ACC112 (cell line): ENCODE results near the gene COX6B2.

Experiments
- H2AFZ ChIP-seq: fragments of 200-600 bp; sonication (generic); one replicate; pipeline ENCODE4 v1.6.0; 2017; ENCODE audit warnings: antibody characterized with exemption, low read length; ENCODE audit not compliant: unreplicated experiment
- H3K27ac ChIP-seq: fragments of 200-600 bp; sonication (generic); 2 replicates; pipeline ENCODE4 v1.5.1; 2014; ENCODE audit warnings: low read depth, mild to moderate bottlenecking, antibody characterized with exemption, low read length, moderate library complexity
- H3K27me3 ChIP-seq: fragments of 200-600 bp; sonication (generic); 2 replicates; pipeline ENCODE4 v1.6.1; 2014; ENCODE audit warnings: mild to moderate bottlenecking, antibody characterized with exemption, low read length, moderate library complexity, mixed read lengths; ENCODE audit not compliant: insufficient read depth
- H3K36me3 ChIP-seq: fragments of 200-600 bp; sonication (generic); 2 replicates; pipeline ENCODE4 v1.6.1; 2016; ENCODE audit warnings: mild to moderate bottlenecking, antibody characterized with exemption, low read length, moderate library complexity, mixed read lengths; ENCODE audit not compliant: insufficient read depth
- H3K4me1 ChIP-seq: fragments of 200-600 bp; sonication (generic); one replicate; pipeline ENCODE4 v1.6.1; 2016; ENCODE audit warnings: low read length, mixed read lengths; ENCODE audit not compliant: insufficient read depth, unreplicated experiment, control insufficient read depth
- H3K4me3 ChIP-seq: fragments of 200-600 bp; sonication (generic); 2 replicates; pipeline ENCODE4 v1.5.1; 2014; ENCODE audit warnings: mild to moderate bottlenecking, low read depth, low read length
- H3K79me2 ChIP-seq: fragments of 200-600 bp; sonication (generic); one replicate; pipeline ENCODE4 v1.6.0; 2016; ENCODE audit warnings: low read length; ENCODE audit not compliant: control insufficient read depth, unreplicated experiment, insufficient read depth

The COX6B2 gene

GRCh38 chr19:55389386-55390317 is 35.1 kb upstream of the COX6B2 start:
- Histone ChIP-seq H3K27me3 (no peaks in the 10 kb centered on the region), H3K36me3 (peaks cover 27% of the 10 kb centered on the region; the same call in 1 of the 2 replicates), H3K4me3 (no peak overlapping the region), H3K4me1 (peaks cover 14% of the 10 kb centered on the region), H2AFZ (no peak overlapping the region), H3K79me2 (peaks cover 45% of the 10 kb centered on the region), H3K27ac (no peak overlapping the region)

DNA sequence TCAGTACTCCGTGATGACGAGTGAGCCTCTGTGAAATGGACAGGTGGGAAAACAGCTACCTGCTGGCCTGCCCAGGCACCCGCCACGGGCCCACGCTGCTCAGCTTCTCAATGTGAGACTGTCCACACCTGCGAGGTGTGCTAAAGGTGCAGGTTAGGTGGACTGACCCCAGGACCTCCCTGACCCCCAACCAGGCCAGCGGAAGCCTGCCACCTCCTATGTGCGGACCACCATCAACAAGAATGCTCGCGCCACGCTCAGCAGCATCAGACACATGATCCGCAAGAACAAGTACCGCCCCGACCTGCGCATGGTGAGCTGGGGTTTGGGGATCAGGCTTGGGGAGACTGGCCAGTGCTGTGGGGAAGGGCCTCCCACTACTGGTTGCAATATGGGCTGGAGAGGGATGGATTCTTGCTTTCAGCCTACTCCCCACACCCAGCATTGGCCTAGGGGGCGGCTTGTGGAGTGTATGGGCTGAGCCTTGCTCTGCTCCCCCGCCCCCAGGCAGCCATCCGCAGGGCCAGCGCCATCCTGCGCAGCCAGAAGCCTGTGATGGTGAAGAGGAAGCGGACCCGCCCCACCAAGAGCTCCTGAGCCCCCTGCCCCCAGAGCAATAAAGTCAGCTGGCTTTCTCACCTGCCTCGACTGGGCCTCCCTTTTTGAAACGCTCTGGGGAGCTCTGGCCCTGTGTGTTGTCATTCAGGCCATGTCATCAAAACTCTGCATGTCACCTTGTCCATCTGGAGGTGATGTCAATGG is 33.4 kb upstream of the COX6B2 start:
- Histone ChIP-seq H3K4me3 (peak overlapping the region; percentile 84), H3K27ac (no peak overlapping the region)

DNA sequence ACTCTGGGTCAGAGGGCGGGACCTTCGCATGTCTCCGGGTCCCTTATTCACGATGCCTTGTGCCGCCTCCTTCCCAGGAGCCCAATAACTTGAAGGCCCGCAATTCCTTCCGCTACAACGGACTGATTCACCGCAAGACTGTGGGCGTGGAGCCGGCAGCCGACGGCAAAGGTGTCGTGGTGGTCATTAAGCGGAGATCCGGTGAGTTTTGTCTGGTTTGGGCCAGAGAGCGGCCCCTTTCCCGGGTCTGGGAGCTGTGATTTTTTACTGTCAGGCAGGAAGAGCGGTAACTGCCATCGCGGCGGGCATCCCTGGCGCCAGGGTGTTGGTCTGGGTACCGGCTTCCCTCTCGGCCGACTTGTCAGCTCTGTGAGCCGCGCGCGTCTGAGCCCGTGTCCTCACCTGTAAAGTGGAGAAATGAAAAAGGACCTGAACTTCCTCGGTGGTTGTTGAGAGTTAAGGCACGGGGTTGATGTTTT is 32.0 kb upstream of the COX6B2 start:
- peaks cover 45% of the 10 kb centered on the region for H3K79me2 ChIP-seq
- H3K27ac ChIP-seq = peak overlapping the region; percentile 37; the same call in 1 of the 2 replicates
- H2AFZ ChIP-seq = no peak overlapping the region
- H3K36me3 ChIP-seq = peaks cover 27% of the 10 kb centered on the region; the same call in 1 of the 2 replicates
- H3K4me1 ChIP-seq = peaks cover 14% of the 10 kb centered on the region
- peak overlapping the region; percentile 84 for H3K4me3 ChIP-seq
- H3K27me3 ChIP-seq = no peaks in the 10 kb centered on the region

More for the DNA sequence above, 33.4 kb upstream of the COX6B2 start:
- Histone ChIP-seq H3K79me2 (peaks cover 45% of the 10 kb centered on the region), H2AFZ (no peak overlapping the region), H3K36me3 (peaks cover 27% of the 10 kb centered on the region; the same call in 1 of the 2 replicates), H3K27me3 (no peaks in the 10 kb centered on the region), H3K4me1 (peaks cover 14% of the 10 kb centered on the region)

DNA sequence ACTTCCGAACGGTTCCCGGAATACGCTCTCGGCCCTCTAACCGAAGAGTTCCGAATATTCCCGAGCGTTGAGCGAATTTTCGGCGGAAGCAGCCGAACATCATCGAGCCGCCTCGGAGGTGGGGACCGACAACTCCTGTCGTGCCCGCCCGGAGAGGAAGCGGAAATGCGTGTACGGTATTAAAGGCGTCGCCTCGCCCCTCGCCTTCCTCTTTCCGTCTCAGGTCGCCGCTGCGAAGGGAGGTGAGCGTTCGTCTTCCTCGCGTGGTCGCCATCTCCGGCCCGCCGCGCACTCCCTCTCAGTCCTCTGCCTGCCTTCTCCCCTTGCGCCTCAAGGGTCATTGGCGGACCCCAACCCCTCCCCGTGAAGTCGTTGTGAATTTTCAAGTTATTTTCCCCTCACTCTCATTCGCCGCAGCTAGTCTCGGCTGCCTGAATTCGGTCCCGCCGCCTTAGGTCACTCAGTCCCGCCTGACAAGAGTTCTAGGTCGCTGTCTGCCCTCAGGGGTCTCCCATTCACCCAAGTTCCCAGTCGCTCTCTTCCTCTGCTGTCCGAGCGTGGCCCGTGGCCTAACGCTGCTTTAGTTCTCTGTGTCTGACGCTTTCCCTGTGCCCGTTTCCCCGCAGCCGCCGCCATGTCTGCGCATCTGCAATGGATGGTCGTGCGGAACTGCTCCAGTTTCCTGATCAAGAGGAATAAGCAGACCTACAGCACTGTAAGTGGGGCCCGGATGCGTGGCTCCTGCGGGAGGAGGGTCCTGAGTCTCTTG is 31.4 kb upstream of the COX6B2 start, which contains the start of gene RPL28:
Gene RPL28, plus strand, starts transcription at position 209 of the 769 bp plus-strand sequence. Its CDS starts 426 bp downstream, at position 635.
- Histone ChIP-seq H3K4me1 (peaks cover 14% of the 10 kb centered on the region), H3K4me3 (peak within 1 kb of the TSS; percentile 84), H3K27ac (peak within 1 kb of the TSS; percentile 82), H3K27me3 (no peaks in the 10 kb centered on the region), H3K36me3 (peaks cover 24% of the 10 kb centered on the region; the same call in 1 of the 2 replicates), H3K79me2 (peaks cover 42% of the 10 kb centered on the region), H2AFZ (no peak within 1 kb of the TSS)

DNA sequence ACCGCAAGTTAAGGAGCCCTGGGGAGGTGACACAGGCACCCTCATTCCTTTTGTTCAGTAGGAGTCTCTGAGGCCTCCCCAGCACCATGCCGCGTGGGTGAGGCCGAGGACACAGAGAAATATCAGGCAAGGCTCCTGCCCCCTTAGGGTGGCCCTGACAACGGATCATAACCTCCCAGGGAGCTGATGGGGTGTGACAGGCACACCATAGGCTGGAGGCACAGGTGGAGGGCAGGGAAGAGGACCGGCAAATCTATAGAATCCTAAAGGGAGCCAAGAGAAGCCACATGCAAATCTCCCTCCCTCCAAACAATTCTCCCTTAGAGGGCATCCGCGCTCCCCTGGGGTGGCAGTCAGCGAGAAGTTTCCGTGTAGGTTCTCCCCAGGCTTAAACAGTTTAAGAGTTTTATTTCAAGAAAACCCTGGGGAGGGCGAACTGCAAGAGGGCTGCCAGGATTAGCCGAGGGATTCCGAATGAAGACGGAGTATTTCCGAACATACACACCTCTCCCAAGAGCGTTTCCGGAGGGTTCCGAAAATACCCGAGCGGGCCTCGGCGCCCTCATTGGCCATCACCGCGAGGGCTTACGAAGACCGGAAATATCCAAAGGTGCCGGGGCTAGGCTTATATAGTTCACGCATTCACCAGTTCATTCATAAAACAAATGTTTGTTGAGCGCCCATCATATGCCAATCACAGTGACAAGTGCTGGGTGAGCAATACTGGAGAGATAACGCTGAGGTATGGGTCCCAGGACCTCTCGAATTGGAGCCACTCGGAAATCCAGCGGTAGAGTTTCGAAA is 30.6 kb upstream of the COX6B2 start:
- Histone ChIP-seq H3K27me3 (no peaks in the 10 kb centered on the region), H3K27ac (peak overlapping the region; percentile 82), H3K4me3 (peak overlapping the region; percentile 84), H3K79me2 (peaks cover 42% of the 10 kb centered on the region), H3K4me1 (peaks cover 14% of the 10 kb centered on the region), H2AFZ (no peak overlapping the region), H3K36me3 (peaks cover 19% of the 10 kb centered on the region; the same call in 1 of the 2 replicates)

- peaks cover 35% of the 10 kb centered on the region for H3K79me2 ChIP-seq
- H3K4me3 ChIP-seq = peak within 1 kb of the TSS; percentile 84
- peak within 1 kb of the TSS; percentile 82; the same call in 1 of the 2 replicates for H3K27ac ChIP-seq
- H2AFZ ChIP-seq = peak within 1 kb of the TSS; percentile 6
- peaks cover 14% of the 10 kb centered on the region for H3K4me1 ChIP-seq
- peaks cover 15% of the 10 kb centered on the region; the same call in 1 of the 2 replicates for H3K36me3 ChIP-seq
- no peaks in the 10 kb centered on the region for H3K27me3 ChIP-seq
These were observed 29.8 kb upstream of the COX6B2 start, which contains the start of gene TMEM238 for GRCh38 chr19:55384131-55384919. Gene TMEM238 (minus strand): TSS chr19:55384292. CDS start chr19:55384259, 33 bp downstream.

DNA sequence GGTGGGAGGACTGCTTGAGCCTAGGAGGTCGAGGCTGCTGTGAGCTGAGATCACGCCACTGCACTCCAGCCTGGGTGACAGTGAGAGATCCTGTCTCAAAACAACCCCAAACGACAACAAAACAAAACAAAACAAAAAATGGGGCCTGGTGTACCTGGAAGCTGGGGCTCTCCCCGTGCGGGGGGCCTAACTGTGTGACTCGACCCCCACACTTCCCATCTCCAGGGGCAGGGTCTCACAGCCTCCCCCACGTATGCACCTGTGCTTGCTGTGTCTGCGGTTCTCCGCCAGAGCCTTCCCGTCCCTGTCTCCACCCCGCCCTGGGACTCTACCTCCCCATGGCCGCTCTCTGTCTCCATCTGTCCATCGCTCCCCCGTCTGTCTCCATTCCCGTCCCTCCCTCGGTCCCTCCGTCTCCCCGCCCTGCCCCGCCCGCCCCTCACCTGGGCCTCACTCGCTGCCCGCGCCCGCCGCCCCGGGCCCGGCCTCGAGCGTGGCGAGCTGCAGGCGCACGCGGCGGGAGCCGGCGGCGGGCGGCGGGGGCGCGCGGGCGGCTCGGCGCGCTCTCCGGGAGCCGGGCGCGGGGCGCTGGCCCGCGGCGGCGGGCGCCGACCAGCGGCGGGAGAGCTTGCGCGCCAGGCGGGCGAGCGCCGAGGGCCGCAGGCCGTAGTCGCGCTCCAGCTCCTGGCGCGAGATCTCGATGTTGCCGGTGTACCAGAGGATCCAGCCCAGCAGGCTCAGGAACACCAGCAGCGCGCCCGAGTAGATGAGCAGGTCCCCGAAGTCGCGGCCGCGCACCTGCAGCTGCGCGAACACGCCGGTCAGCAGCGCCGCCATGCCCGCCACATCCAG is 29.0 kb upstream of the COX6B2 start:
- peaks cover 14% of the 10 kb centered on the region for H3K4me1 ChIP-seq
- H3K36me3 ChIP-seq = peaks cover 13% of the 10 kb centered on the region; the same call in 1 of the 2 replicates
- peak overlapping the region; percentile 84 for H3K4me3 ChIP-seq
- no peak overlapping the region for H3K27ac ChIP-seq
- H2AFZ ChIP-seq = peak overlapping the region; percentile 6
- H3K27me3 ChIP-seq = no peaks in the 10 kb centered on the region
- peaks cover 27% of the 10 kb centered on the region for H3K79me2 ChIP-seq

- Histone ChIP-seq H3K79me2 (peaks cover 18% of the 10 kb centered on the region), H3K27me3 (no peaks in the 10 kb centered on the region), H3K27ac (no peak overlapping the region), H3K4me1 (peaks cover 5% of the 10 kb centered on the region), H3K4me3 (no peak overlapping the region), H2AFZ (no peak overlapping the region), H3K36me3 (peaks cover 6% of the 10 kb centered on the region; the same call in 1 of the 2 replicates)
These were observed 28.1 kb upstream of the COX6B2 start for GRCh38 chr19:55382522-55383054.
